22Rv1 (cell line): Measurements from ENCODE around the gene PTPRE.

ENCODE experiments used
- ZFX ChIP-seq: fragments of 450-650 bp; IDR thresholded peaks from 2 replicates; pipeline ENCODE4 v1.6.1; 2017; ENCODE audit warnings: antibody characterized with exemption, borderline replicate concordance
- TF ChIP-seq, protein P1 (sequence below): fragments of 450-650 bp; IDR thresholded peaks from 2 replicates; pipeline ENCODE4 v1.5.1; 2017; ENCODE audit warnings: mild to moderate bottlenecking

GRCh38 chr10:128123846-128124245, 216.9 kb downstream of the PTPRE start:
- TF ChIP-seq, protein P1, sequence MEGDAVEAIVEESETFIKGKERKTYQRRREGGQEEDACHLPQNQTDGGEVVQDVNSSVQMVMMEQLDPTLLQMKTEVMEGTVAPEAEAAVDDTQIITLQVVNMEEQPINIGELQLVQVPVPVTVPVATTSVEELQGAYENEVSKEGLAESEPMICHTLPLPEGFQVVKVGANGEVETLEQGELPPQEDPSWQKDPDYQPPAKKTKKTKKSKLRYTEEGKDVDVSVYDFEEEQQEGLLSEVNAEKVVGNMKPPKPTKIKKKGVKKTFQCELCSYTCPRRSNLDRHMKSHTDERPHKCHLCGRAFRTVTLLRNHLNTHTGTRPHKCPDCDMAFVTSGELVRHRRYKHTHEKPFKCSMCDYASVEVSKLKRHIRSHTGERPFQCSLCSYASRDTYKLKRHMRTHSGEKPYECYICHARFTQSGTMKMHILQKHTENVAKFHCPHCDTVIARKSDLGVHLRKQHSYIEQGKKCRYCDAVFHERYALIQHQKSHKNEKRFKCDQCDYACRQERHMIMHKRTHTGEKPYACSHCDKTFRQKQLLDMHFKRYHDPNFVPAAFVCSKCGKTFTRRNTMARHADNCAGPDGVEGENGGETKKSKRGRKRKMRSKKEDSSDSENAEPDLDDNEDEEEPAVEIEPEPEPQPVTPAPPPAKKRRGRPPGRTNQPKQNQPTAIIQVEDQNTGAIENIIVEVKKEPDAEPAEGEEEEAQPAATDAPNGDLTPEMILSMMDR: no peak
- TF ChIP-seq ZFX: no peak
